Nasal cavity respiratory epithelium epithelial cell of viscerocranial mucosa (primary cell): Measurements from ENCODE around the gene TNP1. TPM values are rescaled to one million over a fixed set of nuclear protein-coding genes. Genes with fewer than 3 reads are reported as not detected.

Experiments used
- total RNA-seq: library from RNA; depleted of rRNA; stranded (reverse); fragments of >200 nt; gene quantifications from 2 replicates; pipeline ENCODE4 v1.2.3, GENCODE V29; 2014

TNP1 gene
- not detected in 2 replicates for total RNA-seq

GRCh38 chr2:216859944-216860343, at the start of gene TNP1:
Gene TNP1, minus strand, starts transcription at chr2:216860064. Its CDS starts 30 bp downstream, at chr2:216860034.

Other genes with a start within 250 kb of the TNP1 start
- 112 and 840 TPM in 2 replicates for gene IGFBP2, start 226.6 kb downstream of the TNP1 start, total RNA-seq
- 0.34 and 2.3 TPM in 2 replicates for gene IGFBP5, start 164.5 kb downstream of the TNP1 start, total RNA-seq